ENCODE data around the gene NPIPB2.

Gene NPIPB2

DNA sequence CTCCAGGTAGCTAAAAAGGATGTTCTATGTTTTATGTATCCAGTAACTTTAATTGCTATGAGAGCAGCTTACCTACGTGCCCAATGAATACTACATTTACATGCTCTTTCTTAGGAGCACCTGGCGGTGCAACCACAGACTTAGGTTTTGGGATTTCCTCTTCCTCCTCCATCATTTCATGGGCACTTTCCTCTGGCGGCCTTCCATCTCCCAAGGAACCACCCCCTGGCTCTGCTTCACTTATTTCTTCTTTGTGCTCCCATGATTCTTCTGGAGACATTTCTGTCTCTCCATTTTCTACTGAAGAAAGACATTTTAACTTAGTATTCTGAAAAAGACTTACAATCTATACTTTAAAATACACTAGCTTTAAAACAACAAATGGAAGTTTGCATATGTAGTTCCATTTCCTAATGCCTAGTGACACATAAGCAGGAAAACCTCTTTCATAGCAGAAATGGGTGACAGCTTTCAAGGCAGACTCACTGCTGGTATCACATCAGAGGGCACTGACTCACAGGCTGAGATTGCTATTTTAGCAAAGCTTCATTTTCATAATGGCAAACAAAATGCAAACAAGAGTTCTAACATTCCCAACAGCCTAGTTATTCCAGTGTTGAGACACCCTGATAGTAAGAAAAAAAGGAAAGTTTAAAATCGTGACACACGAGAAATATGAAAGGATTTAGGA is 45.2 kb downstream of the NPIPB2 start:
- DNase-seq, result no peak

- DNase-seq, result no peak
These were observed 48.3 kb downstream of the NPIPB2 start for GRCh38 chr16:11893571-11893970.

DNA sequence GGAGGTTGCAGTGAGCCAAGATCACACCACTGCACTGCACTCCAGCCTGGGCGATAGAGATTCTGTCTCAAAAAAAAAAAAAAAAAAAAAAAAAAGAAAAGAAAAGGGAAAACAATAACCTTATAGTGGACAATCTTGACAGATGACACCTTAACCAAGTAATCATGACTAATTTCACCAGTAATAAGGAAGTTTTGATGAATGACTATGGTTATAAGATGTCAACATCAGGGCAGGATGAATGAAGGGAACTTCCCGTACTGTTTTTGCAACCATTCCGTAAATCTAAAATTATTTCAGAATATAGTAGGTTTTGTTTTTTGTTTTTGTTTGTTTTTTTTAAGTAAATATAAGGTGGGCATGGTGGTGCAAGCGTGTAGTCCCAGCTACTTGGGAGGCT is 49.1 kb downstream of the NPIPB2 start:
- DNase-seq, result no peak

- DNase-seq, result no peak
These were observed 51.4 kb downstream of the NPIPB2 start for GRCh38 chr16:11890231-11890965.

- DNase-seq, result no peak
These were observed 55.0 kb downstream of the NPIPB2 start for GRCh38 chr16:11886881-11887280.

DNA sequence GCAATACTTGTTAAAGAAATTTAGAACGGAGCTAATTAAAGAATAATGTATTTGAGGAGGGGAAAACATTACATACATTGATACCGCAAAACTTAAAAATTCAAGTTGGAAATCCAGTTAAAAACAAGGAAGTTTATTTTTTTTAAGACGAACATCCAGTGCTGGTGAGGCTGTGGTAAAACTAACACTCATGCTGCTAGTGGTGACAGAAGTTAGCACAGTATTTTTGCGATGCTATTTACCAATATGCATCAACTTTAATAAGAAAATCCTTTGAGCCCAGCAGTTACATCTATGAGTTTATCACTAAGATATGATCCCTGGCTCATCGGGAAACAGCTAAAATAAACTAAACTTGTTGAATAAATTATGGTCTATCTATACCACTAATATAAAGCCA is 57.8 kb downstream of the NPIPB2 start:
- no peak for DNase-seq

DNA sequence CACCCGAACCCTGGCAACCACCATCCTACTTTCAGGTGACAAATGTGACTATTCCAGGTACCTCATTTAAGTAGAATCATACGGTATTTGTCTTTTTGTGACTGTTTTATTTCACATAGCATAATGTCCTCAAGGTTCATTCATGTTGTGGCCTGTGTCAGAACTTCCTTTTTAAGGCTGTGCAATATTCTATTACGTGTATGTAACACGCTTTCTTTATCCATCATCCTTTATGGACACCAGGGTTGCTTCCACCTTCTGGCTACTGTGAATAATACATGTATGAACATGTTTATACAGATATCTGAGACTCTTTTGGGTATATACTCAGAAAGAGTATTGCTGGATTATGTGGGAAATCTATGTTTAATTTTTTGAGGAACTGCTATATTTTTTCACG is 61.8 kb downstream of the NPIPB2 start:
- no peak for DNase-seq

DNA sequence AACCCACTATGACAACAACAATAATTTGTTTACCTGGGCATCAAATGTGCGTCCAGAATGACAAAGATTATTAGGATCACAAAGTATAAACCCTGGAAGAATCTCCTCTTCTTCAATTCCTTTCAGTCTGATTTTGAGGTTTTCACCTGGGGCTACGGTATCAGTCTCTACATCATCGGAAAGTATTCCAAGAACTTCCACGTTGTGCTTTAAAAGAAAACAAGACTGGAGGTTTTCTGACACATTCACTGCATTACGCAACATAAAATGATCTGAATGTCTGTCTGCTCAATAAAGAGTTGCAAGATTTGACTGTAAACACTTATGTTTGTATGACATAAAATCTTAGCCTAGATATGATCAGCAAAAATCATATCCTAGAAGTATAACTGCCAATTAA is 64.5 kb downstream of the NPIPB2 start:
- no peak for DNase-seq
